SK-N-SH treated with all-trans-retinoic acid at 6 μM for 48 hours (cell line): ENCODE measurements around the gene PLPPR5.

Experiments used
- ARNTL ChIP-seq: fragments of 450-650 bp; formaldehyde crosslinking; IDR thresholded peaks from 2 replicates; pipeline ENCODE4 v1.5.0; 2020; ENCODE audit warnings: low read depth, mild to moderate bottlenecking, moderate library complexity, borderline replicate concordance
- ESRRG ChIP-seq: fragments of 250-450 bp; sonication (Bioruptor Pico); IDR thresholded peaks from 2 replicates; pipeline ENCODE4 v1.6.1; 2021; ENCODE audit warnings: mild to moderate bottlenecking
- ISL1 ChIP-seq: fragments of 250-450 bp; sonication (Bioruptor Pico); IDR thresholded peaks from 2 replicates; pipeline ENCODE4 v2.1.2; 2022; ENCODE audit warnings: mild to moderate bottlenecking, moderate library complexity
- OSR1 ChIP-seq: fragments of 250-450 bp; sonication (Bioruptor Pico); IDR thresholded peaks from 2 replicates; pipeline ENCODE4 v1.8.0; 2022; ENCODE audit warnings: moderate library complexity, mild to moderate bottlenecking, inconsistent platforms
- ZFP3 ChIP-seq: fragments of 250-450 bp; sonication (Bioruptor Pico); IDR thresholded peaks from 2 replicates; pipeline ENCODE4 v1.5.0; 2020; ENCODE audit warnings: mild to moderate bottlenecking, moderate library complexity
- ZNF70 ChIP-seq: fragments of 450-650 bp; formaldehyde crosslinking; IDR thresholded peaks from 2 replicates; pipeline ENCODE4 v1.5.0; 2020; ENCODE audit warnings: mild to moderate bottlenecking, moderate library complexity
- ZNF8 ChIP-seq: fragments of 450-650 bp; formaldehyde crosslinking; IDR thresholded peaks from 2 replicates; pipeline ENCODE4 v1.5.0; 2020; ENCODE audit warnings: mild to moderate bottlenecking, moderate library complexity
- TF ChIP-seq, protein P1 (sequence below): fragments of 250-450 bp; sonication (Bioruptor Pico); IDR thresholded peaks from 2 replicates; pipeline ENCODE4 v1.5.1; 2020; ENCODE audit warnings: low read depth, mild to moderate bottlenecking, moderate library complexity
- TF ChIP-seq, protein P2 (sequence below): fragments of 250-450 bp; sonication (Bioruptor Pico); IDR thresholded peaks from 2 replicates; pipeline ENCODE4 v1.5.1; 2021; ENCODE audit warnings: mild to moderate bottlenecking, moderate library complexity
- TF ChIP-seq, protein P3 (sequence below): fragments of 250-450 bp; sonication (Bioruptor Pico); IDR thresholded peaks from 2 replicates; pipeline ENCODE4 v1.8.0; 2020; ENCODE audit warnings: mild to moderate bottlenecking, moderate library complexity, borderline replicate concordance

DNA sequence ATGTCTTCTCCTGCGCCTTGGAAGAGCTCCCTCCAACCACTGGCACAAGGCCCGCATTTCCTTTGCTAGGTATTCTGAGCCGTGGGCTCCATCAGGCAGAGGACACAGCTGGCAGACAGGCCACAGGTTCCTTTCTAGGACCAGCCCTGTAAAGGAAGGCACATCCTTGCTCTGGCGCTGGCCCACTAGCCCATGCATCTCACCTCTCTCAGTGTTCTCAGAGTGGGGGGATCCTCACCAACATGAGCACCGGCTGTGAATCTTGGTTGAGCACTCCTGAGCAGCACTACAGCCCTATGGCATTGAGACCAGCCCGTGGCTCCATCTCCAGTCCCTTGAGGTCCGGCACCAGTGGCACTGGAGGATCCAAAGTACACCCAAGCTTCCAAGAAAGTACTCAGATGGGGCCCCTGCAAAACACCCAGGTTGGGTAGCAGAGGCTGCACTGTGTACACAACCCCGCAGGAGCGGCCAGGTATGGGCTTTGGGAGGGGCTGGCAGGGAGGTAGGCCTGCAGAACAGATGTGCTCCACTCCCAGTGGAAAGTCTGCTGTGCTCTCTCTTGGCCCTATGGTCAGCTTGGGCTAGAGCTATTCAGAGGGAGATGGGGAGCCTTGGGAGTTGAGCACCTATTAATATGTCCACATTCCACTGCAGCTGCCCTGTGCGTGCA, 47.1 kb upstream of the PLPPR5 start:
- TF ChIP-seq ISL1 (CRISPR knock-in tag) (no peak), ZFP3 (CRISPR knock-in tag) (no peak), OSR1 (CRISPR knock-in tag) (no peak), ZNF8 (CRISPR knock-in tag) (no peak), ESRRG (CRISPR knock-in tag) (no peak), ZNF70 (CRISPR knock-in tag) (no peak), ARNTL (CRISPR knock-in tag) (no peak)
- TF ChIP-seq, protein P1, sequence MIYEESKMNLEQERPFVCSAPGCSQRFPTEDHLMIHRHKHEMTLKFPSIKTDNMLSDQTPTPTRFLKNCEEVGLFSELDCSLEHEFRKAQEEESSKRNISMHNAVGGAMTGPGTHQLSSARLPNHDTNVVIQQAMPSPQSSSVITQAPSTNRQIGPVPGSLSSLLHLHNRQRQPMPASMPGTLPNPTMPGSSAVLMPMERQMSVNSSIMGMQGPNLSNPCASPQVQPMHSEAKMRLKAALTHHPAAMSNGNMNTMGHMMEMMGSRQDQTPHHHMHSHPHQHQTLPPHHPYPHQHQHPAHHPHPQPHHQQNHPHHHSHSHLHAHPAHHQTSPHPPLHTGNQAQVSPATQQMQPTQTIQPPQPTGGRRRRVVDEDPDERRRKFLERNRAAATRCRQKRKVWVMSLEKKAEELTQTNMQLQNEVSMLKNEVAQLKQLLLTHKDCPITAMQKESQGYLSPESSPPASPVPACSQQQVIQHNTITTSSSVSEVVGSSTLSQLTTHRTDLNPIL (CRISPR knock-in tag) = no peak
- TF ChIP-seq, protein P2, sequence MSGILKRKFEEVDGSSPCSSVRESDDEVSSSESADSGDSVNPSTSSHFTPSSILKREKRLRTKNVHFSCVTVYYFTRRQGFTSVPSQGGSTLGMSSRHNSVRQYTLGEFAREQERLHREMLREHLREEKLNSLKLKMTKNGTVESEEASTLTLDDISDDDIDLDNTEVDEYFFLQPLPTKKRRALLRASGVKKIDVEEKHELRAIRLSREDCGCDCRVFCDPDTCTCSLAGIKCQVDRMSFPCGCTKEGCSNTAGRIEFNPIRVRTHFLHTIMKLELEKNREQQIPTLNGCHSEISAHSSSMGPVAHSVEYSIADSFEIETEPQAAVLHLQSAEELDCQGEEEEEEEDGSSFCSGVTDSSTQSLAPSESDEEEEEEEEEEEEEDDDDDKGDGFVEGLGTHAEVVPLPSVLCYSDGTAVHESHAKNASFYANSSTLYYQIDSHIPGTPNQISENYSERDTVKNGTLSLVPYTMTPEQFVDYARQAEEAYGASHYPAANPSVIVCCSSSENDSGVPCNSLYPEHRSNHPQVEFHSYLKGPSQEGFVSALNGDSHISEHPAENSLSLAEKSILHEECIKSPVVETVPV (CRISPR knock-in tag) = no peak
- TF ChIP-seq, protein P3, sequence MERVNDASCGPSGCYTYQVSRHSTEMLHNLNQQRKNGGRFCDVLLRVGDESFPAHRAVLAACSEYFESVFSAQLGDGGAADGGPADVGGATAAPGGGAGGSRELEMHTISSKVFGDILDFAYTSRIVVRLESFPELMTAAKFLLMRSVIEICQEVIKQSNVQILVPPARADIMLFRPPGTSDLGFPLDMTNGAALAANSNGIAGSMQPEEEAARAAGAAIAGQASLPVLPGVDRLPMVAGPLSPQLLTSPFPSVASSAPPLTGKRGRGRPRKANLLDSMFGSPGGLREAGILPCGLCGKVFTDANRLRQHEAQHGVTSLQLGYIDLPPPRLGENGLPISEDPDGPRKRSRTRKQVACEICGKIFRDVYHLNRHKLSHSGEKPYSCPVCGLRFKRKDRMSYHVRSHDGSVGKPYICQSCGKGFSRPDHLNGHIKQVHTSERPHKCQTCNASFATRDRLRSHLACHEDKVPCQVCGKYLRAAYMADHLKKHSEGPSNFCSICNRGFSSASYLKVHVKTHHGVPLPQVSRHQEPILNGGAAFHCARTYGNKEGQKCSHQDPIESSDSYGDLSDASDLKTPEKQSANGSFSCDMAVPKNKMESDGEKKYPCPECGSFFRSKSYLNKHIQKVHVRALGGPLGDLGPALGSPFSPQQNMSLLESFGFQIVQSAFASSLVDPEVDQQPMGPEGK = no peak
